Common myeloid progenitor, CD34-positive (primary cell): ENCODE measurements around the gene HOXB13.
A peak's percentile ranks its signal among the peaks of the same experiment; 100 is the strongest.

Experiments
- CTCF ChIA-PET: fragments of 350-600 bp; sonication (Branson Sonifier 250); formaldehyde crosslinking; loops from one replicate; lab custom pipeline; 2021; ENCODE audit warnings: antibody characterized with exemption; lab: Charles Lee
- POLR2A ChIA-PET: fragments of 350-600 bp; sonication (Branson Sonifier 250); formaldehyde crosslinking; loops from one replicate; lab custom pipeline; 2021; ENCODE audit warnings: antibody characterized with exemption; lab: Charles Lee
- DNase-seq, 3 donors: peaks; one replicate each; pipeline versions ENCODE4 v3.0.0 to v3.0.0-alpha.2; 2013
- H3K27ac ChIP-seq, 2 experiments: 1 replicate in 1 of 2; 2 replicates in 1 of 2; pipeline ENCODE4 v1.7.0; 2013; ENCODE audit warnings: inconsistent platforms in 2 of 2, low read length in 2 of 2, mild to moderate bottlenecking in 2 of 2, low read depth in 1 of 2, moderate library complexity in 1 of 2; ENCODE audit not compliant: severe bottlenecking in 2 of 2, insufficient read depth in 1 of 2, poor library complexity in 1 of 2
- H3K27me3 ChIP-seq, 5 experiments: replicated peaks in 2 of 5; 1 replicate in 3 of 5; 2 replicates in 2 of 5; pipeline versions ENCODE4 v1.6.1 to v1.7.0; 2013; ENCODE audit warnings: low read length in 4 of 5, mild to moderate bottlenecking in 2 of 5, moderate library complexity in 2 of 5, inconsistent platforms in 1 of 5; ENCODE audit not compliant: insufficient read depth in 5 of 5, control insufficient read depth in 4 of 5
- H3K36me3 ChIP-seq, 4 experiments: 1 replicate in 2 of 4; 2 replicates in 2 of 4; pipeline versions ENCODE4 v1.6.1 to v1.7.0; 2013; ENCODE audit warnings: low read length in 3 of 4, control low read depth in 1 of 4, mild to moderate bottlenecking in 1 of 4; ENCODE audit not compliant: control insufficient read depth in 4 of 4, insufficient read depth in 4 of 4
- H3K4me1 ChIP-seq, 4 experiments: 1 replicate in 3 of 4; 2 replicates in 1 of 4; pipeline versions ENCODE4 v1.6.1 to v1.7.1; 2013; ENCODE audit warnings: low read length in 3 of 4, mild to moderate bottlenecking in 3 of 4, control low read depth in 1 of 4, inconsistent platforms in 1 of 4, moderate library complexity in 1 of 4; ENCODE audit not compliant: control insufficient read depth in 4 of 4, insufficient read depth in 4 of 4; ENCODE audit errors: control extremely low read depth in 1 of 4
- H3K4me3 ChIP-seq, 7 experiments: 1 replicate in 4 of 7; 2 replicates in 3 of 7; pipeline versions ENCODE4 v1.5.1 to v1.7.0; 2013; ENCODE audit warnings: mild to moderate bottlenecking in 7 of 7, low read length in 6 of 7, moderate library complexity in 6 of 7, inconsistent platforms in 2 of 7, low read depth in 2 of 7, control low read depth in 1 of 7; ENCODE audit not compliant: insufficient read depth in 4 of 7, control insufficient read depth in 1 of 7; ENCODE audit errors: extremely low read depth in 1 of 7
- H3K9me3 ChIP-seq, 5 experiments: 1 replicate in 4 of 5; 2 replicates in 1 of 5; pipeline versions ENCODE4 v1.6.1 to v1.7.1; 2013; ENCODE audit warnings: low read length in 4 of 5, mild to moderate bottlenecking in 2 of 5, inconsistent platforms in 1 of 5, low read depth in 1 of 5, moderate library complexity in 1 of 5; ENCODE audit not compliant: control insufficient read depth in 4 of 5, insufficient read depth in 2 of 5; ENCODE audit errors: control extremely low read depth in 1 of 5
- WGBS: methylation state at CpG from one replicate; pipeline ENCODE4 v1.1.5; 2013; ENCODE audit not compliant: insufficient coverage; 5-methylcytosine and 5-hydroxymethylcytosine counted together

HOXB13 gene

GRCh38 chr17:48761114-48761513, 32.6 kb upstream of the HOXB13 start:
- Histone ChIP-seq H3K4me3 (no peak overlapping the region), H3K4me1 (peaks cover 4 to 13% (median 11%) of the 10 kb centered on the region in 4 experiments), H3K27me3 (peaks cover 0 to 40% (median 15%) of the 10 kb centered on the region in 5 experiments), H3K36me3 (no peaks in the 10 kb centered on the region), H3K9me3 (no peaks in the 10 kb centered on the region), H3K27ac (no peak overlapping the region)
- CTCF ChIA-PET = interaction anchor here (1.4 to 2.9 kb wide), 4 partner anchors 29 to 750 kb away, joined by 3 to 7 read pairs (median 5); no protein-coding TSS in a partner anchor
- no peak for DNase-seq
- WGBS = 89% methylated on average over 6 of the region's 6 CpGs
- POLR2A ChIA-PET = no interaction called here

- Histone ChIP-seq H3K4me3 (no peak overlapping the region), H3K27ac (no peak overlapping the region), H3K27me3 (peaks cover 3 to 43% (median 17%) of the 10 kb centered on the region in 5 experiments), H3K4me1 (peaks cover 4 to 13% (median 12%) of the 10 kb centered on the region in 4 experiments), H3K9me3 (no peaks in the 10 kb centered on the region), H3K36me3 (no peaks in the 10 kb centered on the region)
- no peak for DNase-seq
- WGBS = 73% methylated on average over 4 of the region's 4 CpGs
- CTCF ChIA-PET = interaction anchor here (1.4 to 2.9 kb wide), 4 partner anchors 30 to 749 kb away, joined by 3 to 7 read pairs (median 5); no protein-coding TSS in a partner anchor
- POLR2A ChIA-PET = no interaction called here
Measured at GRCh38 chr17:48760411-48760810, 31.9 kb upstream of the HOXB13 start.

- peaks cover 3 to 48% (median 26%) of the 10 kb centered on the region in 5 experiments for H3K27me3 ChIP-seq
- DNase-seq = no peak
- H3K4me1 ChIP-seq = peaks cover 4 to 23% (median 21%) of the 10 kb centered on the region in 4 experiments
- CTCF ChIA-PET = interaction anchor here (1.4 to 2.9 kb wide), 4 partner anchors 10 to 75 kb away, joined by 3 to 7 read pairs (median 5); no protein-coding TSS in a partner anchor
- no peak overlapping the region for H3K27ac ChIP-seq
- no peaks in the 10 kb centered on the region for H3K36me3 ChIP-seq
- no peaks in the 10 kb centered on the region for H3K9me3 ChIP-seq
- no peak overlapping the region for H3K4me3 ChIP-seq
- POLR2A ChIA-PET = no interaction called here
Measured at GRCh38 chr17:48759288-48759687, 30.7 kb upstream of the HOXB13 start.

GRCh38 chr17:48757524-48757961, 29.0 kb upstream of the HOXB13 start:
- H3K4me3 ChIP-seq = no peak overlapping the region
- H3K9me3 ChIP-seq = no peaks in the 10 kb centered on the region
- POLR2A ChIA-PET = no interaction called here
- no peak for DNase-seq
- peaks cover 16 to 56% (median 34%) of the 10 kb centered on the region in 5 experiments for H3K27me3 ChIP-seq
- CTCF ChIA-PET = interaction anchor here (0.9 to 3.5 kb wide), 7 partner anchors 11 to 78 kb away, joined by 3 to 12 read pairs (median 4); no protein-coding TSS in a partner anchor
- no peak overlapping the region for H3K27ac ChIP-seq
- H3K4me1 ChIP-seq = peaks cover 4 to 24% (median 22%) of the 10 kb centered on the region in 4 experiments
- no peaks in the 10 kb centered on the region for H3K36me3 ChIP-seq
- no CpG with 5 or more reads among the region's 2 CpGs for WGBS

- no peaks in the 10 kb centered on the region for H3K9me3 ChIP-seq
- H3K27ac ChIP-seq = no peak overlapping the region
- DNase-seq = peak; percentile 68 to 83 (median 78)
- no peaks in the 10 kb centered on the region for H3K36me3 ChIP-seq
- ChIA-PET POLR2A (no interaction called here), CTCF (interaction anchor here (0.9 to 3.5 kb wide), 5 partner anchors 11 to 35 kb away, joined by 3 to 12 read pairs (median 4); no protein-coding TSS in a partner anchor)
- H3K27me3 ChIP-seq = peaks cover 17 to 57% (median 37%) of the 10 kb centered on the region in 5 experiments
- H3K4me3 ChIP-seq = no peak overlapping the region
- peaks cover 4 to 24% (median 22%) of the 10 kb centered on the region in 4 experiments for H3K4me1 ChIP-seq
- WGBS = 3% methylated on average over 3 of the region's 3 CpGs
Measured at GRCh38 chr17:48756830-48757251, 28.3 kb upstream of the HOXB13 start.

- ChIA-PET CTCF (interaction anchor here (1.1 to 3.5 kb wide), 4 partner anchors 9 to 36 kb away, joined by 3 to 12 read pairs (median 8); no protein-coding TSS in a partner anchor), POLR2A (no interaction called here)
- Histone ChIP-seq H3K4me1 (peaks cover 4 to 24% (median 22%) of the 10 kb centered on the region in 4 experiments), H3K27ac (no peak overlapping the region), H3K27me3 (peaks cover 28 to 61% (median 47%) of the 10 kb centered on the region in 5 experiments), H3K36me3 (no peaks in the 10 kb centered on the region), H3K9me3 (no peaks in the 10 kb centered on the region), H3K4me3 (peak overlapping the region in 2 of 7 experiments; percentile 17 to 41)
- DNase-seq = peak; percentile 40 to 65 (median 48)
- WGBS = 2% methylated on average over 6 of the region's 8 CpGs
Measured at GRCh38 chr17:48755356-48755755, 26.8 kb upstream of the HOXB13 start.
